Inflammatory macrophage treated with lipopolysaccharide for 4 hours (primary cell): ENCODE data around the gene GK.
"Not testable (repeated sequence)": the region's sequence is repeated elsewhere in the genome, so short reads cannot be mapped to it uniquely, and the experiment has no call there.

Experiments used
- DNase-seq: peaks from one replicate; pipeline ENCODE4 v3.0.0-alpha.2; 2020

The GK gene

DNA sequence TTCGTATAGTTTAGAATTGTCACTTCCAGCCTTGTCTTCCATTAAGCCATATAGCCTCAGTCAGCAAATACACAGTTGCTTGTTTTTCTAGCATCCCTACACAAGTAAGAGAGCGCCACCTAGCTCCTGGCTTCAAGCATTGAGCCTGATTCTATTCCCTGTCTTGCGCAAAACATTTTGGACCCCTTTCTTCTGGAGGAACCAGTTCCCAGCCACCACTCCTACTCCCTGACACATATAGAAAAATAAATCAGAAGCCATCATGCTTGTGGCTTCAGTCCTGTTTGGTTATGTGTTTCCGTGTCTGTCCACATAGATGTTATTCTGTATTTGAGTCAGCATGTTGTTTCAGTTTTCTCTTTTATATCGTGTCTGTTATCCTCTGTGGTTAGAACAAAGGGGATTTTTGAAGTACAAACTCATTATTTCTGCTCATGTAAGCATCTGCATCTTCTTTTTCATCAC lies 59.9 kb downstream of the GK start:
- DNase-seq: peak; percentile 24

DNA sequence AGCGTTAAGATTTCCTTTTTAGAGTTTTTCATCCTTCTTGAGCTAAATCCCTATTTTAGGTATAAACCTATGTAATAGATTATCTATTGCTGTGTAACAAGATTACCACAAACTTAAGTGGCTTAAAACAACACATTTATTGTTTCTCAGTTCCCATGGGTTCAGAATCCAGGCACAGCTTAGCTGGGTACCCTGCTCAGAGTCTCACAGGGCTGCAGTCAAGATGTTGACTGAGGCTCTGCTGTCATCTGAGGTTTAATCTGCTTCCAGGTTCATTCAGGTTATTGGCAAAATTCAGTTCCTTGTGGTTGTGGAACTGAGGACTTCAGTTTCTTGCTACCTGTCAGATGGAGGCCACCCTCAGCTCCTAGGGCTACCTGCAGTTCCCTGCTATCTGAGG lies 60.9 kb downstream of the GK start:
- no peak for DNase-seq

DNA sequence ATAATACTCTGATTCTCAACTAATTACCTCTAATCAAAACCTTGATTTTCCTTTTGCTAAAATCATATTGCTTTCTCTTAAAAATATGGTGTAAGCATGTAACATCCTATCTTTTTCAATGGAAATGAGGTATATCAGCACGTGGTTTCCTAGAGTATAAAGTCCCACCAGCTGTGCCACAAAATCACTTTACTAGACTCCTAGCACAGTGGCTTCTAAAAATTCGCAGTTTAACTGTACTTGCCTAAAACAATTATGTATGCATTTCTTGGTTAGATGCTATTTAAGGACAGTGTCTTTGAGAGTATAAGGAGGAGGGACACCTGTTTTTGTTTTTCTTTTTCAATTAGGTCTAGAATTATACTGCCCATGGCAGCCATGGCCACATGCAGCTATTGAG lies 62.8 kb downstream of the GK start:
- DNase-seq: no peak

DNA sequence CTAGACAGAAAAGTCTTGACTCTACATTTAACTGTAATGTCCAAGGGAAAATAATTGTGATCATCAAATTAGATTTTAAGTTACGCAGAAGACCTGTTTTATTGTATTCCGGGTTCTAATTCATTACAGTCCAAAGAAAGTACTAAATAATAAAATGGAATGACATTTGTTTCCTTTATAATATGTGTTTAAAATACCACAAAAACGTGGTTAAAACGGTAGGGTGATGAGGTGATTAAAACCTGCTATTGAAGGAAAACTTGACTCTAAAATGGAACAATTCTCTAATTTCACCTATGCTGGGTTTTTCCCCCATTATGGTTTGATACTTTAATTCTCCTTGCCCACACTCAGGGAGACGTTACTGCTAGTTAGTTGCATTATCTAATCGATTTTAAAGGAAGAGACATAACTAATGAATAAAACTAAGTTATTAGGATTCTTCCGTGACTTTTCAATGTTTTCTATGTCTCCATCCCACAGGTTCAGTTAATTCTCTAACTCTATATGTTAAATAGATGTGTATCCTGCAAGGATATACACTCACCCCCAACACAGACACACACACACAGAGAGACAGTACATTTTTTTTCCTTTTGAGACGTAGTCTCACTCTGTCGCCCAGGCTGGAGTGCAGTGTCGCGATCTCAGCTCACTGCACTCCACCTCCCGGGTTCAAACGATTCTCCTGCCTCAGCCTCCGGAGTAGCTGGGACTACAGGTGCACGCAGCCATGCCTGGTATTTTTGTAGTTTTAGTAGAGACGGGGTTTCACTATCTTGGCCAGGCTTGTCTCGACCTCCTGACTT lies 80.8 kb downstream of the GK start:
- DNase-seq: no peak

DNA sequence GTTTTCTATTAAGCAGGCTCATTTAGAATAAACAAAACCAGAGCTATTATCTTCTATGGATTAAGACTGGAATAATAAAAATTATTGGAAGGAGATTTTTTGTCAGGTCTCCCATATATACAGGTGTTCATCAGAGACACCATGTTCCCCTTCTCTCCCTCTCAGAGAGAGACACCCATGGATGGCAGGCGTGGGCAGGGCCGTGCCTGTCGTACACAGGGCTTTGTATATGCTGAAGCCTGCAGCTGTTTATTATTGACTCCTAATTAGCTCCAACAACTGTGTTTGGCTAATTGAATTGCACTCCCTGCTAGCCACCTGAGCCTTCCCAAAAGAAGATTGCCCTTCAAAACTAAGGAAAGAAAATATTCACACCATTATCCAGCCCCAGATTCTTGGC lies 81.6 kb downstream of the GK start:
- DNase-seq: no peak

DNA sequence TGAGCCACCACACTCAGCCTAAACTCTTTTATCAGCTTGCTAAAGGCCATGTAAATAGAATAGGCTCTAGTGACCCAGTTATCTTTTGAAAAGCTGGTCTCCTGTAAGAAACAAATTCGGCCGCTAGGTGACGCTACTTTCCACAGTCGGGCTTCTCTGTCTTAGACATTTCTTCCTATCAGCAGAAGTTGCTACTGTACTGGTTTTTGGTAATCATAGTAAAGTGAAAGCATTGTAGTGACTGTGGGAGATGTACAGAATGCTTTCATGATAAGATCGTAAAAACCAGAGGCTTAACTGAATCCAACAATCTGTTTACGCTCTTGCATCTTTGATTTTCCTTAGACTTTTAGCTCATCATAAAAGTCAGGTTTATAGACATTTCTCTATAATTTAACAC lies 82.6 kb downstream of the GK start:
- DNase-seq: peak; percentile 57

DNA sequence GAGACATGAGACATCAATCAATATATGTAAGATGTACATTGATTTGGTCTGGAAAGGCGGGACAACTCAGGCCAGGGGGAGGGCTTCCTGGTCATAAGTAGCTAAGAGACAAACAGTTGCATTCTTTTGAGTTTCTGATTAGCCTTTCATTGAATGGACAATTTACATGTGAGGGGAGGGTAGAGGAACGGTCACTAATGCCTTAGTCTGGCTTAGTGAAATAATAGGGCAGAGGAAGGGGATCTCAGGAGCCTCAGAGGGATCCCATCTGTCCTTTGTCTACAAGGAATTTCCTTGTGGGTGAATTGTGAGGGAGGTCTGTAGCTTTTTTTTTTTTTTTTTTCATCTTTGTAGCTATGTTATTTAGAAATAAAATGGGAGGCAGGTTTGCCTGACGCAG lies 88.3 kb downstream of the GK start:
- no peak for DNase-seq

DNA sequence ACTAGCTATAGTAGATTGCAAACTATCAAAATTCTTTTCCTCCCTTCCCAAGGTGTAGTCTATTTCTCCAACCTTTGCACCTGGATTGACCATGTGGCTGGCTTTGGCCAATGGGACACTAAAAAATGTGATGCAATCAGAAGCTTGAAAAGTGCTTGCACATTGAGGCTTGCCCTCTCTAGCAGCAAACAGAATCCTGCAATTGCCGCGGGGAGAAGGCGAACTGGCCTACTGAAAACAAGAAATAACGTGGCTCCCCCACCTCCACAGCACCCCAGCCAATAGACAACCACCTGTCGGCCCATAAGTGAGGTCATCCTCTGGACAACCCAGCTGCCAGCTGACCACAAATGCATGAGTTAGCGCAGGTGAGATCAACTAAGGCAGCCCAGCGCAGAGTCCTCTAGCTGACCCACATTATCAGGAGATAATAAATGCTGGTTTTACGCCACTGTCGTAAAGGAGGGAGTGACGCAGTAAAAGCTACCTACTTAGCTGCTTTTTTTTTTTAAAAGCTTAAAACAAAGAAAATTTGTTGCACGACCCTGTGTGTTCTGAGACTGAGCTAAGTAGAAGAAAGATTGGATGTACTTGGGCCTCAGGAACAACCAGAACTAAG lies 95.2 kb downstream of the GK start:
- DNase-seq: no peak

DNA sequence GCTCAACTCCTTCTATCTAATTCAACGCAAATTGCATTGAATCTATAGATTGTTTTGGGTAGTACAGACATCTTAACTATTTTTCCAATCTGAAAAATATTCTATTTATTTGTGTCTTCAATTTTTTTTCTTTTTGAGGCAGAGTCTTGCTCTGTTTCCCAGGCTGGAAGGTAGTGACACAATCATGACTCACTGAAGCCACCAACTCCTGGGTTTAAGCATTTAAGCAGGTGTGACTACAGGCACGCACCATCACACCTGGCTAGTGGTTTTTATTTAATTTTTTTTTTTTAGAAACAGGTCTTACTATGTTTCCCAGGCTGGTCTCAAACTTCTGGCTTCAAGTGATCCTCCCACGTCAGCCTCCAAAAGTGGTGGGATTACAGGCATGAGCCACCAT lies 98.3 kb downstream of the GK start:
- no peak for DNase-seq

DNA sequence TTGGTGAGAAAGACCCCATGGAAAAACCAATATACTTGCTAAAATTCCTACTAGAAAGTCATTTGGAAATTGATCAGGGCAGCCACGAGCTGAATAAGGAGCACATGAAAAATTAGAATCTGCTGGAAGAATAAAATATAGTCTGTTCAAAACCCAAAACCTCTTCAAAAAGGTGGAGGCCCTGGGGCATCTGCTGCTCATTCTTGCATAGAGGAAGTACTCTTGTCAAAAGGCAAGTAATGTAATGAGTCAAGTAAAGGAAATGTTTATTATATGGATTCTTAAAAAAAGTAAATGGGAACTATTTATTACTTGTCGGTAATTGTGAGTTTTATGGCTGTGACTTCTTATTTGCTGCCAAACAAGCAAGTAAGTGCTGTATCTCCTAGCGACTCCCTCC lies 109.5 kb downstream of the GK start:
- DNase-seq: no peak

DNA sequence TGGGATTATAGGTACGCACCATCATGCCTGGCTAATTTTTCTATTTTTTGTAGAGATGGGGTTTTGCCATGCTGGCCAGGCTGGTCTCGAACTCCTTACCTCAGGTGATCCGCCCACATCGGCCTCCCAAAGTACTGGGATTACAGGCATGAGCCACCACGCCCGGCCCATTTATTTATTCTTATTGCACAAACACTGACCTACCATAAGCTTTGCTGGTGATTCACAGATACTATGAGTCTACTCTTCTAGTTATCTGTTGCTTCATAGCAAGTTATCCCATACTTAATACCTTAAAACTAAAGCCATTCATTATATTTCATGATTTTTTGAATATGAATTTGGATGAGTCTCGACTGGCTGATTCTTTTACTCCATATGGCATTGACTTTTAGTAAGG lies 120.5 kb downstream of the GK start:
- not testable (repeated sequence) for DNase-seq

DNA sequence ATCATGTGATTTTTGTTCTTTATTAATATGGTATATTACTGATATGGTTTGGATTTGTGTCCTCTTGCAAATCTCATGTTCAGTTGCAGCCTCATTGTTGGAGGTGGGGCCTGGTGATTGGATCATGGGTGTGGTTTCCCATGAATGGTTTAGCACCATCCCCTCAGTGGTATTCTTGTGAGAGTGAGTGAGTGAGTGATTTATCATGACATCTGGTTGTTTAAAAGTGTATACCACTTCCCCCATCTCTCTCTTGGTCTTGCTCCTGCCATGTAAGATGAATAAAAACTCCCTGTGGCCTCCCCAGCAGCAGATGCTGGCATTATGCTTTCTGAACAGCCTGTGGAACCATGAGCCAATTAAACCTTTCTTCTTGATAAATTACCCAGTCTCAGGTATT lies 124.4 kb downstream of the GK start:
- DNase-seq: no peak

DNA sequence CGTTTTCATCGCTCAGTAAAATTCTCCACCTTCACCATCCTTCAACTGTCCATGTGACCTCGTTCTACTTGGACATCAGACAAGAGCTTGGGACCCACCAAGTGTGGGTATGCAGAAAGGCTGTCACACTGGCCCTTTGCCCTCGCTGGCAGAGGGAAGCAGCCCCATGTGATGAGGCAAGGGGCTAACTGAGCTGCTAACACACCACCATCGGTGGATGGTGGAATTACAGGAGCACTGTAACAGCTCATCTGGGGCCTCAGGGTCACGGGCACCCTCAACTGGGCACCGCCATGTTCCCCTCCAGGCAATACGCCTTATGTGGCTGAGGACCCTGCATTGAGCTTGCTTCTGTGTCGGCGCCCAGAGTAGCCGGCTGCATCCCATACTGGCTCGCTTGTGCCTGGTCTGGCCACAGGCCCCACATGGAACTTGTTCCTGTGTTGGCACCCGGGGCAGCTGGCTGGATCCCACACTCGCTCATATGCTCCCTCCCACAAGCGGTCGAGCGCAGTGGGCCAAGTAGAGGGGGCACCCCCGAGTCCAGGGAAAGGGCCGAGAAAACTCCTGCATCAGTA lies 126.3 kb downstream of the GK start:
- no peak for DNase-seq
